ENCODE measurements around the gene PTGFRN.

- TF ChIP-seq, protein P1, sequence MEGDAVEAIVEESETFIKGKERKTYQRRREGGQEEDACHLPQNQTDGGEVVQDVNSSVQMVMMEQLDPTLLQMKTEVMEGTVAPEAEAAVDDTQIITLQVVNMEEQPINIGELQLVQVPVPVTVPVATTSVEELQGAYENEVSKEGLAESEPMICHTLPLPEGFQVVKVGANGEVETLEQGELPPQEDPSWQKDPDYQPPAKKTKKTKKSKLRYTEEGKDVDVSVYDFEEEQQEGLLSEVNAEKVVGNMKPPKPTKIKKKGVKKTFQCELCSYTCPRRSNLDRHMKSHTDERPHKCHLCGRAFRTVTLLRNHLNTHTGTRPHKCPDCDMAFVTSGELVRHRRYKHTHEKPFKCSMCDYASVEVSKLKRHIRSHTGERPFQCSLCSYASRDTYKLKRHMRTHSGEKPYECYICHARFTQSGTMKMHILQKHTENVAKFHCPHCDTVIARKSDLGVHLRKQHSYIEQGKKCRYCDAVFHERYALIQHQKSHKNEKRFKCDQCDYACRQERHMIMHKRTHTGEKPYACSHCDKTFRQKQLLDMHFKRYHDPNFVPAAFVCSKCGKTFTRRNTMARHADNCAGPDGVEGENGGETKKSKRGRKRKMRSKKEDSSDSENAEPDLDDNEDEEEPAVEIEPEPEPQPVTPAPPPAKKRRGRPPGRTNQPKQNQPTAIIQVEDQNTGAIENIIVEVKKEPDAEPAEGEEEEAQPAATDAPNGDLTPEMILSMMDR (conservative IDR thresholded peaks at IDR 0.05; ENCODE audit: low read length), result no peak
- TF ChIP-seq EZH2phosphoT487 (IDR thresholded peaks at IDR 0.05; ENCODE audit: borderline replicate concordance, low read depth, low read length), result no peak
Observed at GRCh38 chr1:116951200-116951935, 41.7 kb downstream of the PTGFRN start.
